Measurements from ENCODE around the gene STK32B.

STK32B gene

GRCh38 chr4:5127556-5127955 is 76.3 kb downstream of the STK32B start:
- DNase-seq, result no peak

GRCh38 chr4:5128569-5128968 is 77.3 kb downstream of the STK32B start:
- DNase-seq, result no peak

- DNase-seq, result no peak
These were observed 81.9 kb downstream of the STK32B start for GRCh38 chr4:5133201-5133600.

- DNase-seq, result no peak
These were observed 82.8 kb downstream of the STK32B start for GRCh38 chr4:5133933-5134594.

GRCh38 chr4:5134620-5135019 is 83.3 kb downstream of the STK32B start:
- no peak for DNase-seq

- DNase-seq, result no peak
These were observed 85.9 kb downstream of the STK32B start for GRCh38 chr4:5137226-5137625.

- no peak for DNase-seq
These were observed 86.6 kb downstream of the STK32B start for GRCh38 chr4:5137927-5138326.

GRCh38 chr4:5138389-5138788 is 87.1 kb downstream of the STK32B start:
- DNase-seq, result no peak

GRCh38 chr4:5139141-5139540 is 87.9 kb downstream of the STK32B start:
- DNase-seq, result no peak

- no peak for DNase-seq
These were observed 90.5 kb downstream of the STK32B start for GRCh38 chr4:5141802-5142201.

- DNase-seq, result no peak
These were observed 91.4 kb downstream of the STK32B start for GRCh38 chr4:5142726-5143125.

GRCh38 chr4:5143306-5143861 is 92.1 kb downstream of the STK32B start:
- DNase-seq, result no peak

- DNase-seq, result no peak
These were observed 92.7 kb downstream of the STK32B start for GRCh38 chr4:5143940-5144339.

GRCh38 chr4:5144384-5144783 is 93.1 kb downstream of the STK32B start:
- DNase-seq, result no peak

GRCh38 chr4:5146248-5146647 is 95.0 kb downstream of the STK32B start:
- no peak for DNase-seq

- no peak for DNase-seq
These were observed 101.2 kb downstream of the STK32B start for GRCh38 chr4:5152521-5152920.

GRCh38 chr4:5156682-5157081 is 105.4 kb downstream of the STK32B start:
- DNase-seq, result no peak

GRCh38 chr4:5157791-5158770 is 106.8 kb downstream of the STK32B start:
- DNase-seq, result no peak

- DNase-seq, result no peak
These were observed 107.5 kb downstream of the STK32B start for GRCh38 chr4:5158825-5159224.

GRCh38 chr4:5160668-5161067 is 109.4 kb downstream of the STK32B start:
- DNase-seq, result no peak

- DNase-seq, result no peak
These were observed 111.7 kb downstream of the STK32B start for GRCh38 chr4:5162909-5163508.

GRCh38 chr4:5164221-5164912 is 113.1 kb downstream of the STK32B start:
- no peak for DNase-seq

All from activated CD4-positive, alpha-beta T cell treated with anti-CD3 and anti-CD28 coated beads for 48 hours (primary cell).